ENCODE results near the gene NSDHL. TPM values are rescaled to one million over a fixed set of nuclear protein-coding genes. Genes with fewer than 3 reads are reported as not detected.

The NSDHL gene
- total RNA-seq, 1 experiment from 2014 or later = 31.6 TPM

DNA sequence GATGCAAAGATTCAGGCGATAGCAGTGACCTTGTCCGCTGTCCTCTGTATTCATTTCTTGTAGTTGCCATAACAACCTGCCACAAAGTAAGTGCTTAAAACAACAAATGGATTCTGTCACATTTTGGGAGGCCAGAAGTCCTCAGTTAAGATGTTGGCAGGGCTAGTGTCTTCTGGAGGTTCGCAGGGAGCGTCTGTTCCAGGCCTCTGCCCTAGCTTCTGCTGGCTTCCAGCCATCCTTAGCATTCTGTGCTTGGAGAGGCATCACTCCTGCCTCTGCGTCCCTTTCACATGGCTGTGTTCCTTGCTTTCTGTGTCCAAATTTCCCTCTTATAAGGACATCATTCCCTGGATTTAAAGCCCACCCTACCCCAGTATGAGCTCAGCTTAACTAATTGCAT, 35.5 kb downstream of the NSDHL start:
- Histone ChIP-seq H2BK20ac (ENCODE audit: low read depth, low read length, poor library complexity, severe bottlenecking) (no peak overlapping the region), H4K91ac (ENCODE audit: insufficient read length, low read depth, low read length) (no peak overlapping the region), H3K27me3 (ENCODE audit: insufficient read depth, low read length) (no peaks in the 10 kb centered on the region), H3K9me3 (ENCODE audit: control insufficient read depth, low read depth, low read length) (peaks cover 18% of the 10 kb centered on the region), H3K18ac (ENCODE audit: insufficient read length, low read depth, low read length) (no peak overlapping the region), H3K4me1 (ENCODE audit: insufficient read depth, low read length) (no peaks in the 10 kb centered on the region), H3K23me2 (ENCODE audit: insufficient read length, low read depth, low read length, poor library complexity, severe bottlenecking) (no peaks in the 10 kb centered on the region), H2BK120ac (ENCODE audit: low read depth, low read length, poor library complexity, severe bottlenecking) (no peak overlapping the region), H3K27ac (ENCODE audit: insufficient read length, low read depth, low read length) (no peak overlapping the region), H3K14ac (ENCODE audit: insufficient read depth, low read length) (no peak overlapping the region), H3K56ac (ENCODE audit: insufficient read length, low read depth, low read length) (no peak overlapping the region), H2AFZ (ENCODE audit: low read length) (no peak overlapping the region), H3K23ac (ENCODE audit: insufficient read length, low read depth, low read length) (no peak overlapping the region), H4K20me1 (ENCODE audit: control insufficient read depth, insufficient read depth, insufficient read length) (no peaks in the 10 kb centered on the region), H3K79me1 (ENCODE audit: insufficient read depth, low read depth, low read length, poor library complexity, severe bottlenecking) (no peaks in the 10 kb centered on the region), H4K5ac (ENCODE audit: insufficient read length, low read depth, low read length) (no peak overlapping the region), H2BK5ac (ENCODE audit: insufficient read length, low read length) (no peak overlapping the region), H4K8ac (replicated peaks; ENCODE audit: insufficient read length, low read depth, low read length) (no peak overlapping the region), H3K4ac (ENCODE audit: low read depth, low read length) (no peak overlapping the region), H3K79me2 (ENCODE audit: insufficient read depth, low read length) (no peaks in the 10 kb centered on the region), H3K9ac (ENCODE audit: extremely low read depth, insufficient read length, low read length) (no peak overlapping the region), H3T11ph (ENCODE audit: low read length) (no peak overlapping the region), H3K4me2 (ENCODE audit: insufficient read depth, insufficient read length, low read length) (no peak overlapping the region), H2BK15ac (ENCODE audit: low read depth, low read length) (no peak overlapping the region), H2BK12ac (ENCODE audit: insufficient read length, low read depth, low read length) (no peak overlapping the region), H2AK5ac (ENCODE audit: insufficient read length, low read length) (no peak overlapping the region)
- Mint-ChIP-seq H3K4me1 (no peaks in the 10 kb centered on the region), H3K36me3 (ENCODE audit: insufficient read depth in 1 of 3, low read depth in 3 of 3) (peaks cover 45 to 81% (median 48%) of the 10 kb centered on the region in 3 experiments), H3K27me3 (ENCODE audit: low read depth) (no peaks in the 10 kb centered on the region; the same call in none of the 2 replicates), H3K9me3 (peaks cover 76 to 82% of the 10 kb centered on the region in 2 experiments), H3K4me3 (no peak overlapping the region), H3K27ac (no peak overlapping the region)
- no CpG with 5 or more reads among the region's 5 CpGs for WGBS (ENCODE audit: extremely low coverage, insufficient read length, low lambda C conversion rate)
- no peak for DNase-seq
- TF ChIP-seq, protein P1, sequence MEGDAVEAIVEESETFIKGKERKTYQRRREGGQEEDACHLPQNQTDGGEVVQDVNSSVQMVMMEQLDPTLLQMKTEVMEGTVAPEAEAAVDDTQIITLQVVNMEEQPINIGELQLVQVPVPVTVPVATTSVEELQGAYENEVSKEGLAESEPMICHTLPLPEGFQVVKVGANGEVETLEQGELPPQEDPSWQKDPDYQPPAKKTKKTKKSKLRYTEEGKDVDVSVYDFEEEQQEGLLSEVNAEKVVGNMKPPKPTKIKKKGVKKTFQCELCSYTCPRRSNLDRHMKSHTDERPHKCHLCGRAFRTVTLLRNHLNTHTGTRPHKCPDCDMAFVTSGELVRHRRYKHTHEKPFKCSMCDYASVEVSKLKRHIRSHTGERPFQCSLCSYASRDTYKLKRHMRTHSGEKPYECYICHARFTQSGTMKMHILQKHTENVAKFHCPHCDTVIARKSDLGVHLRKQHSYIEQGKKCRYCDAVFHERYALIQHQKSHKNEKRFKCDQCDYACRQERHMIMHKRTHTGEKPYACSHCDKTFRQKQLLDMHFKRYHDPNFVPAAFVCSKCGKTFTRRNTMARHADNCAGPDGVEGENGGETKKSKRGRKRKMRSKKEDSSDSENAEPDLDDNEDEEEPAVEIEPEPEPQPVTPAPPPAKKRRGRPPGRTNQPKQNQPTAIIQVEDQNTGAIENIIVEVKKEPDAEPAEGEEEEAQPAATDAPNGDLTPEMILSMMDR (conservative IDR thresholded peaks at IDR 0.05) = no peak

All from H9 (cell line).